GM18868 (cell line): ENCODE data around the gene ELMO1.

ENCODE experiments used
- ATAC-seq: cut with Tn5 transposase; IDR thresholded peaks from one replicate; pipeline ENCODE4 v1.9.1; 2021; ENCODE audit warnings: mild to moderate bottlenecking, moderate library complexity; ENCODE audit not compliant: unreplicated experiment

The ELMO1 gene

DNA sequence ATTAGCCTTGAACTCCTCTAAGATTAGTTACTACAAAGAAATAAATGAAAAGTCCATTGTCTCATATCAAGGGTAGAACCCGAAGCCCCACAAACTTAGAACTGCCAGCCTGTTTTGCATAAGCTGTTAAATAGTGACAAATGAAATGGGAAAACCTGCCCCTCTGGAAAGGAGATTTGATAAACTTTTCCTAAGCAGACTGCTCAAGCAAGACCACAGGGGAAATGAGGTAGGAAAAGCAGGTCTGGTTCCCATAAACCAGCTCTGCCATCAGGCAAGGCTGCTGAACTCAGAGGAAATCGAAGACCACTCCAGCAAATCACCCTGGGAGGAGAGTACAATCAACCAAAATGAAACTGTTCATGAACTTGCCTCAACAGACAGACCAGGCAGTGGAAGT is 542.8 kb downstream of the ELMO1 start:
- ATAC-seq, result no peak

DNA sequence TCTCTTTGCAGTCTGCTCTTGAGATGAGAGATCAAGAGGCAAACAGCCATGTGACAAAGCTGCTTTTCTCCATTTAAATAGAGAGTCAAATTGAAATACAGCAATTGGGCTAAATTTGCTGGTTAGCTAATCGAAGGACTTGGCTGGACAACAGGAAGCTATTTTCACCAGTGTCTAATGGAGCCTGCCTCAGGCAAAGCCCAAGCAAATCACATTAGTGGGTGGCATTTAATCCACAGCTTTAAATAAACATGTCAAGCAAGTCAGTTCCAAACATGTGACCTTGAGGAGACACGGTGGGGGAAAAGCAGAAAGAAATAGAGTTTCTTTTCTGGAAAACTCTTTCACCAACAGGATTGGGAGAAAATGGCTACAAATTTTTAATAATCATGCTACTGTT is 543.9 kb downstream of the ELMO1 start:
- no peak for ATAC-seq

DNA sequence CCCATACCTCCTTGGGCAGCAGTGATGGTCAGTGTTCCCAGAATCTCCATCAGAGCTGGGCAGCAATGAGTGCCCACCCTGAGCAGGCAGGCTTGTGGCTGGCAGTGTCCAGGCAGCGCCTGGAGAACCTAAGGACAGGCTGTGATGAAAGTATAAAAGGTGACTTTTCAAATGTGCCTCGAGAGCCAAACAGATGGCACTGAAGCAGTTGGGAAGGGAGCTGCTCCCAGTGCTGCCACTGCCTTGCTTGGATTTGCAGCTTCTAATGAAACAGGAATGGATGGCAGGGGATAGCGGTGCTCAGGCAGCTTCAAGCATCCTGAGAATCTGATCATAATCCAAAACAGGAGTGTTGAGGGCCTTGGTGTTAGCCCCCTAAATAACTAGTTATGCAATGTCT is 544.6 kb downstream of the ELMO1 start:
- no peak for ATAC-seq

DNA sequence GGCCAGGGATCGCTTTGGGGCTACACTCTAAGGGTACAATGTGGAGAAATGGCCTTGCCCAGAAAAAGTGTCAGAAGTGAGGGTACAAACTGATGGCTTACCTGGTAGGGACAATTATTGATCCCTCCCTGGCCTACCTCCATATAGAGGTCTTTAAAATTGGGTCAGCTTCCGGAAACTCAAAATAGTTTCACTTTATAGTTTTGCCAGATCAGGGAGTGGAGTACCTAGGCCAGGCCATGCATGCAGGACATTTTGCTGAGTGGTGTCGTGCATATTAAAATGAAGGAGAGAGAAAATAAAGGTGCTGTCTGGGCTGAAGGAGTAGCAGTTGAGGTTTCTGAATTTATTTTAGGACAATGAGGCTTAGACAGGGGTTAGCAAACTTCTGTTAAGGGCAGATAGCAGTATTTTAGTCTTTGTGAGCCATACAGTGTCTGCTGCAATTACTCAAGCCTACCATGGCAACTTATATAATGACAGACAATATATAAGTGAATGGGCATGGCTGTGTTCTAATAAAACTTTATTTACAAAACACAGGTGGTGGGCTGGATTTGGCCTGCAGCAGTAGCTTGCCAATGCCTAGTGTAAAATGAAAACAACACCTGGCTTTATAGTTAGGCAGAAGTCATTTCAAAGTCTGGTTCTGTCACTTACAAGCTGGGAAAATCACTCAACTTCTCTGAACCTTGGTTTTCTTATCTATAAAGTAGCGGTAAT is 547.5 kb downstream of the ELMO1 start:
- no peak for ATAC-seq

DNA sequence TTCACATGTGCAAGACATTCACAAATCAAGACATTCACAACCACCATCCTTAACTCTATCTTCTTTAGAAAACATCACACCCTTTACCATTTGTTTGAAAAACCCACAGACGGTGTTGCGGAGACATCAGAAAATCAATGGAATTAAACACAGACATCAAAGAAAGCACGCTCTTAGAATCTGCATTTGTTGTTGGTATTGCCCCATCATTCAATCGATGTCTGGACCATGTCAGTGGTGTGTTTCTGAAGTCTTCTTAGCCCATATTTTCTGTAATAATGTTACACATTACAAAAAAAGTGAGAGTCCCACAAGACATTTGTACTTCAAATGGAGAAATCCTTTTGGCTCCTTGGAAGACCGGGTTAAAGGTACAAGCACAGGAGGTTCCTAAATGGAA is 550.5 kb downstream of the ELMO1 start:
- no peak for ATAC-seq

DNA sequence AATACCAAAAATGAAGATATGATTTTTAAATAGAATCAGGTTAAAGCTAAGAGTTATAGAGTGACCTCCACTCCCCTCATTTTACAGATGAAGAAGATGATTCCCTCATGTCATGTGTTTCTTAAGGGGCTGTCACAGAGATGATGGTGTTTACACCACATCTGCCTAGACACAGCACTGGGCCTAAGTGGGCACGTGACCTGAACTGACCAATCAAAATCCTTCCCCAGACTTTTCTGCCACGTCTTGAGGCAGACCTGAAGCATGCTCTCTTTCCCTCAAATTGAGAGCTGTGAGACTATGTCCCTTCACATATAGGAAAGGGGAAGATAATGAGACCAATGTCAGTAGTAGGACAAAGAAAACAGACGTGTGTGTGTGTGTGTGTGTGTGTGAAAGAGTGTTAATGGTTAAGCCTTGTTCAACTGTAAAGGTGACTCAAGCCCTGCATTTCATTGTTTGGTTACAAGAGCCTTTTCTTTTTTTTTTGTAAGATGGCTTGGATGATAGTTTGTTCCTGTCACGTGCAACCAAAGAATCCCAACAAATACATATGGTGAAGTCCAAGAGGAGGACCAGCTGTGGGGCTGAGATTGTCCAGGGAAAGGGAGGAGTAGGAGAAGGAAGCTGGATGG is 551.6 kb downstream of the ELMO1 start:
- no peak for ATAC-seq

DNA sequence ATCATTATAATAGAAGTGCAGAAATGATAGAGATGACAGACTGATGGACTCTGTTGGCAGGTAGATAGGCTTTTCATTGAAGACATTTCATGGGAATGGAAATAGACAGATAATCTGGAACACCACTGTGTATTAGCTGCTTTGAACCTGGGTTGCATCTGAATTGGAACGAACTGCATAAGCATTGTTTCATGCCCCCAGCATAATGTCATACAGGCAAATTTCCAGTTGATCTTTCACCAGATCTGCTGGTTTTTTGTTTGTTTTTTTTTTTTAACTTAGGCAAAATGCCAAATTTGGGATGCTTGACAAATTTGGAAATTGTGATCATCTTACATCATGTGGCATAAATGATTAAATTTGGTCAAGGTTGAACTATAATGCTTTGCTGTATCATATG is 552.2 kb downstream of the ELMO1 start:
- no peak for ATAC-seq

DNA sequence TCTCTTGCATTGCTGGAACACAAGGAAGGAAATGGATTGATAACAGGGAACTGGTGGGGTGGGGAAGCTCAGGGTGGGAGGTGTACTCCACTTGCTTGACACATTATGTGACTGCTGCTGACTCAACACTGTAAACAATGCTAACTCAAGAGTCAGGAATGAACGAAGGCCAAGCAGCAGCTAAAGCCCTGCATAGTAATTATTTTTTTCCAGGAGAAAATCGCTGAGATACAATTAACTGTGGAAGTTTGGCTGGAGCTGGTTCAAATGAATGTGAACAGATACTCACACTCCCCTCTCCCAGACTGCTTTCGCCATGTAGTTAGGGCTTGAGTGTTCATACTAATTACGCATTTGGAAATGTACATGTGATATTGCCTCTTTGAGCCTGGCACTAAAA is 553.5 kb downstream of the ELMO1 start:
- ATAC-seq, result no peak

DNA sequence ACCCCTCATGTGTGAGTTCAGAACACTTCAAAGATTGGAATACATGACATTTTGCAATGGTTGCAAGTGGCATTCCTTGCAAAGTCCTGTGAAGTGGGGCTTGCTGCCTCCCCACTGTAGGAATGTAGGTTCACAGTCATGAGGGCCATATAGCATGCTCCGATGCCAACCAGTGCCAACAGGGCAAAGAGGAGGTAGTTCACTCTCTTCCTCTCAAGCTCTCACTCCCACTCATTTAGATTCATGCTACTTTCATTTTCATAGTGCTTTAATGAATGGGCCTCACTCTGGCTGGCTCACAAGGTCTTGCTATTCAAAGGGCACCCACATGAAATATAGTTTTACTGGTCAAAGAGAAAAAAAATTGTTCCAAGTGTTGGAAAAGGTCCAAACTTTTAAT is 554.5 kb downstream of the ELMO1 start:
- no peak for ATAC-seq

DNA sequence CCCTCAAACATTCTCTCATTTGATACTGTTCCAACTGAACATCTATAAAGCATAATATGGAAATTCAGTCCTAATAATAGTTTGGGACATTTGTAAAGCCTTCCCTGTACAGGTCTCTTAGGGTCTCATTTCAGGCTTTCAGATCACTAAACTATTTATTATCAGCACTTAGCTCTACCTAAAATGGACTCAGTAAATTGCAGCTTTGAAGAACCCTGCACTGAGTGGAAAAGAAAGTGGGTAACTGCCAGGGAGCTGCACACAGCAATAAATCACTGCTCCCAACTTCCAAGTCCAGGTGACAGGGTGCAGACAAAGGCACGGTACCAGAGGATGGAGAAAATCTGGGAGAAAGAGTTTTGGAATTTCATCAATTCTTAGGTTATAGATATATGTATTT is 559.5 kb downstream of the ELMO1 start:
- ATAC-seq, result no peak

DNA sequence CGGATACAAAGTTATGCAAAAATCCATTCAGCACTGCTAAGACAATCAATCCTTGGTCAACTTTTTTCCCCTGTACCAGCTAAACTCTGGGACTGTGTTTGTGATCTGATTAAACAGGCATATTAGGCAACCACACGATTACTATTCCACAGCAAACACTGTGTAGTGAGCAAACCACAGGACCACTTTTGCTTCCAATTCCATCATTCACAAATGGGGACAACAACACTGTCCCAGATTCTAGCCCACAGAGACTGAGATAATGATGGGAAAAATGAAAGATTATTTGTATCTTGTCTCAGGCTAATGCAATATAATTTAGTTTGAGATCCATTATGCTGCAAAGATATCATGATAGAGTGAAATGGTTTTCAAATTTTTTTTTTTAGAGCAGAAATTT is 560.7 kb downstream of the ELMO1 start:
- no peak for ATAC-seq

DNA sequence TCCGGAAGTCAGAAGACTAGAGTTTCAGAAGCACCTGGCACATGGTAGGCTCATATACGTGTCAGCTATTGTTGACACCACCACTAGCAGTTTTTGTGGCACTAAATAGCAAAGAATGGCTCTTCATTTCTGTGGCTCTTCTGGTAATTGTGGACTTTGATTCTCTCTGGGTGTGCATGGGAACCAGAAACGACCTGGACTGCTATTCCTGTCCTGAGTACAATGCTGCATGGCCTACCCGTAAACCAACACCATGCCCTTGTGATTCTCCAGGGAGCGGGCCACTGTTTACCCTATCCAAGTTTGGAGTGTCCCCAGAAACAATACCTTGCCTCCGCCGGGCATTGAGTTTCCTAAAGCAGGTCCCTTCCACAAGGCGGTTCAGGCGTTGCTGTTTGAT is 561.4 kb downstream of the ELMO1 start:
- no peak for ATAC-seq

DNA sequence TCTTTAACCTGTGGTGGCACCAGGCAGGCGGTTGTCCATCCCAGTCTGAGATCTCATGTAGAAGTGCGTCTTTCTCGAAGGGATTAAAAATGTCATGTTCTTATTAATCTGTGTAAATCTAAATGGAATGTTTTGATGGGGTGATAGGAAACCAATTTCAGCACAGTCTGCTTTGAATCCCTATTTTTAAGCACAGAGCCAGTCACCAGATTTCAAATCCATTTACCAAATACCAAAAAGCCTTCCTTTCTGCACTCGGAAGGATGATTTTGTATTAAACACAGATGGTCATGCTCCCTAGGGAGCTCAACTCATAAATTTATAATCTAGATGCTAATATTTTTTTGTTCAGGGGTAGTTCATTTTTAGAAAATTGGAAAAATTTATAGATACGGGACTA is 563.8 kb downstream of the ELMO1 start:
- ATAC-seq, result no peak

DNA sequence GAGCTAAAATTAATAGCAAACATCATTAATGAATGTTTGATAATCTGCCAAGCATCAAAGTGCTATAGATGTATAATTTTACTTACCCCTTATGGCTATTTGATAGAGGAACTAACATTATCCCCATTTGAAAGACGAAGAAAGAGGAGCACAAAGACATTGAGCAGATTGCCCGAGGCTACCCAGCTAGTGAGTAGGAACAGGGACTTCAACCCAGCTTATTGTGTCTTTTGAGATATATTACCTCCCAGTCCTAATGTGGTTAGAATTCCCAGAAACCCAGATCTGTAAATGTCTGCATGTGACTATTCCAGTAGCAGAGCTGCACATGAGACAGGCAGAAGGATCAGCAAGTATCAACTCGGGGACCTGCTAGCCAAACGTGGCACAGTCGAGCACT is 564.3 kb downstream of the ELMO1 start:
- ATAC-seq, result no peak

DNA sequence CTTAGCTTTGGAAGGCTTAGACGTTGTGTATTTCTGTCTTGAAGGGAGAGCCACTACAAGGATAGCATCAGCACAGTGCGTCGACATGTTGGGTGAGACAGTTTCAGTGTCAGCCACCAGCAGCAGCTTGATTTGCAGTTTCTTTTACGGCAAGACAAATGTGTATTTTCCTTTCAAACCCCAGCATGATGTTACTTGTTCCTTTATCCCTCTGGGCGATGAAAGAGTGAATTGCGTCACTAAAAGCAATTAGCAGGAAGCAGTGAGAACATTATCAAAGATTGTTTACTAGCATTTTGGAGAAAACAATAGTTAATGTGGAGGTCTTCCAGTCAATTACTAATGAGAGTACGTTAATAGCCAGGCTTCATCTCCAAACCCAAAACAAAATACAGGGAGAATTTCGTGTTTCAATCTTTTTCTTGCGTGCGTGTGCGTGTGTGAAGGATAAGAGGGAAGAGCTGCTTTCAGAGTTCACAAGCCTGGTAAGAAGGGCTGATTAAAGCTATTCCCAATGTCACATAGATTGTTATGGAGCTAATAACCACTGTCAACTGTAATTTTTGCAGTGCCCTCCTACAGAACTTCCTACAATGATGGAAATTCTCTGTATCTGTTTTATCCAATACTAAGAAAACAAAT is 567.3 kb downstream of the ELMO1 start:
- ATAC-seq, result no peak

DNA sequence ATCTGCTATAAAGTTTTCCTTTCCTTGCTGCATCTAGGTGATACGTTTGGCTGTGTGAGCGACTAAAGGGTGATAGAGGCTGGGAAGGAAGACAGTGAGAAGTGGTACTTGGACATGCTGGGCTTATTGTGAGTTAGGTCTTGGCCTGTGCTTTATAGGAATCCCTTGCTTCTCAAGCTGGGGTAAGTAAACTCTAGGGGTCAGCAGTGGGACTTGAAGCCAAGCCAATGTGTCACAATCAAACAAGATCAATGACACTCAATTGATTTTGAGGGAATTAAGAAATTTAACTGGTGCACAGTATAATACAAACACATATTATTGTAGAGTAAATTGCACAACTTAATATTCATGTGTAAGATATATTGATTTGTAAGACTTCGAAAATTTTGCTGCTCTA is 568.6 kb downstream of the ELMO1 start:
- no peak for ATAC-seq

DNA sequence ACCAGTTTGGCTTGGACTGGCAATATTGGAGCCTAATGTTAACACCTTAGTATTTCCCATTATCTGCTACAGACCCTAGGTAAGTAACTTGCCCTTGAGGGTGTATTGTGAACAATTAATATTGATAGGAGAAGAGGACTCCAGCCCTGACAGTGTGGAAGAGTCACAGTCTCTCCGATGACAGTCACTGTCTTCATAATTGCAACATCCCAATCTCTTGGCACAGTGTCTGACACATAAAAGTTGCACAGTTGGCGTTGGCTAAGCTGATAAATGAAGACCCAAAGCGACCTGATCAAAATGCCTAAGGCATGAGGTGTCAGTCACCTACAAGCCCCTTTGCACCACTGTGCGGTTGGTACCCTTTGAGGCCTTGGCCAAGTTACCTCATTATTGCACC is 569.6 kb downstream of the ELMO1 start:
- no peak for ATAC-seq

DNA sequence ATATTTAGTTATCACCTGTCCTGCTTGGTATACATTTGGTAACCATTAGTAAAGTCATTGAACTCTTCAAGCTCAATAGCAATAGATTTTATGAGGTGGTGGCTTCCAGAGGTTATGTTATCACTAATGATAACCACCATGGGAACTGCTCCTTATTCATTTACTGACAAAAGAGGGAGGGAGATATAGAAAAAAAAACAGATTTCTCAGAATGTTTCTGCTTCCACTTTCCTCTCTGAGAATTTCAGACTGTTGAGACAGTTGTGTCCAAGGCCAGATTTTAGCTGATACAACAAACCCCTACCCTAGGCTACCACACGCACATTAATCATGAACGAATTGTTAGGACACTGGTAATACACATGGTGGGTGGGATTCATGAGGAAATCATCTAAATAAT is 570.4 kb downstream of the ELMO1 start:
- no peak for ATAC-seq

DNA sequence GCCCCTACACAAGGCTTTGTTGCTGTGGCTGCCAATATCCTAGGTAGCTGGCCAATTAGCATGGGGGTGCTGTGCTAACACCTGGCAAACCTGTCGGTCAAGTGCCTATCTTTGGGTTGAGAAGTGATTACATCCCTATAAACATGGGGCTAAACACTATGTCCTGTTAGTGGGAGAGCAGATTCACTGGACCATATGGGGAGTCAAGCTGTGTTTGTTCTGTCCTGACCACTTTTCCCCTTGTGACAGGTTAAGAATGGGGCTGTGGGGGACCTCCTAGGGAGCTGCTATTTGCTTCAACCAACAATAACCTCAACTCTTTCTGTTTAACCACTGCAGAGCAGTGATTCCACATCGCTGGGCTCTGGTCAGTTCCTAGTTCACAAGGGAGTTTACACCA is 572.9 kb downstream of the ELMO1 start:
- no peak for ATAC-seq

DNA sequence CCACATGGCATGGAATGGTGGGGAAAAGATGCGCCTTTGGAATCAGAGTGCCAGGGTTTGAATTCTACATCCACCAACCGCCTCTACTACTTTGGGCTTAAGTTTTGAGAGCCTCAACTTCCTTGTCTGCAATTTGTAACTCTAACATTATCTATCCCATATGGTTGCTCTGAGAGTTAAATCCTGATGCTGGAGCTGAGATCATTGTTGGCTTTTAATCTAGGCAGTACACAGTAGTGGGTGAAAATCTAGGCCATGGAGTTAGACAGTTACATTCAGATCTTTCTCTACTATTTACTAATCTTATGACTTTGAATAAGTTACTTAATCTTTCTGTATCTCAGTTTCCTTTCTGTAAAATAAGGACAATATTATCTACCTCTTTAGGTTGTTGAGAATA is 574.6 kb downstream of the ELMO1 start:
- no peak for ATAC-seq

DNA sequence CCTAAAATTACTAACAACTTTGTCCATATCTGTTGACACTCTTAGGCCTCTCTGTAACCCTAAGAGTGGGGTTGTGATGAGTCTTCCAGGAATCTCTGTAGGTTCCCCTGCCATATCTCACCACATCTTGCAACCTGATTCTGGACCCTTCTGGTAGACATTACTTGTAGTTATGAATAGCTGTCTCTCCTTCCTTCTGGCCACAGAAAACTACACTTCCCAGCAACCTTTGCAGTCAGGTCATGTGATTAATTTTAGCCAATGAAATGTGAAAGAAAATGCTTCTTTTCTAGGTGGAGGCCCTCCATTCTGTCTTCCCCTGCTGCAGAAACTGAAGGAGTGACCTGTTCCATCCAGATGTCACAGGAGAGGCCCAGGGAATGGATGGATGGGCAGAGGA is 576.8 kb downstream of the ELMO1 start:
- no peak for ATAC-seq

DNA sequence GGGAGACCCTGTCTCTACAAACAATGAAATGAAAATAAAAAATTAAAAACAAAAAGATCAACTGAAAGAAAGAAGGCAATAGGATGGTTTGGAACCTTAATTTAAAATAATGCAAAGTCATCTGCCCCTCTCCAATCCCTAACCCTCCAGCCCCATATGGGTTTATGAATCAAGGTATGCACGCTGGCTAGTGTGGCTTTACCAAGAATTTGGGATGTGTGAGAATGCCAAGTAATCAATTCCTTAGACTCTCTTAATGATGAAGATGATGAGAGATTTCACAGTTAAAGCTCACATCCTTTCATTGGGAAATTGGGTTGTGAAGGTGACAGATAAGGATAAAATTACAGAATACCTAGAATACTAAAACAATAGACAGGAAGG is 577.3 kb downstream of the ELMO1 start:
- no peak for ATAC-seq
